Activated naive CD4-positive, alpha-beta T cell treated with Interleukin-2 at 50 U/mL for 16 hours (primary cell): ENCODE measurements around the gene MAP3K2.
"Not testable (repeated sequence)": the region's sequence is repeated elsewhere in the genome, so short reads cannot be mapped to it uniquely, and the experiment has no call there.

Experiments
- DNase-seq: peaks from one replicate; pipeline ENCODE4 v3.0.0-alpha.2; 2020

Gene MAP3K2

GRCh38 chr2:127421116-127421800 lies 33.5 kb upstream of the MAP3K2 start:
- no peak for DNase-seq

GRCh38 chr2:127420039-127420864 lies 32.5 kb upstream of the MAP3K2 start:
- DNase-seq: no peak

- DNase-seq: no peak
Observed at GRCh38 chr2:127419448-127420038, 31.8 kb upstream of the MAP3K2 start.

- no peak for DNase-seq
Observed at GRCh38 chr2:127419112-127419430, 31.3 kb upstream of the MAP3K2 start.

GRCh38 chr2:127418300-127419111 lies 30.7 kb upstream of the MAP3K2 start, which contains the start of gene PROC:
Gene PROC, plus strand, starts transcription at chr2:127418427. Its CDS starts 1,516 bp downstream, at chr2:127419943.
- no peak for DNase-seq

- no peak for DNase-seq
Observed at GRCh38 chr2:127417406-127417805, 29.6 kb upstream of the MAP3K2 start.

GRCh38 chr2:127416506-127417001 lies 28.8 kb upstream of the MAP3K2 start:
- no peak for DNase-seq

- DNase-seq: peak; percentile 82
Observed at GRCh38 chr2:127415593-127416505, 28.1 kb upstream of the MAP3K2 start.

- no peak for DNase-seq
Observed at GRCh38 chr2:127414638-127415592, 27.1 kb upstream of the MAP3K2 start.

GRCh38 chr2:127413782-127414637 lies 26.2 kb upstream of the MAP3K2 start:
- DNase-seq: no peak

GRCh38 chr2:127413200-127413599 lies 25.4 kb upstream of the MAP3K2 start:
- DNase-seq: no peak

GRCh38 chr2:127411653-127412369 lies 24.0 kb upstream of the MAP3K2 start:
- no peak for DNase-seq

- DNase-seq: no peak
Observed at GRCh38 chr2:127410871-127411652, 23.3 kb upstream of the MAP3K2 start.

- DNase-seq: not testable (repeated sequence)
Observed at GRCh38 chr2:127409716-127410115, 21.9 kb upstream of the MAP3K2 start.

GRCh38 chr2:127408807-127409099 lies 21.0 kb upstream of the MAP3K2 start:
- DNase-seq: no peak

- peak; percentile 93 for DNase-seq
Observed at GRCh38 chr2:127408004-127408806, 20.4 kb upstream of the MAP3K2 start.

- no peak for DNase-seq
Observed at GRCh38 chr2:127407661-127408003, 19.9 kb upstream of the MAP3K2 start.
